KOPT-K1 (cell line): Measurements from ENCODE around the gene TMEM72.

Experiments
- H3K27ac ChIP-seq: fragments of 200-600 bp; sonication (generic); 2 replicates; pipeline ENCODE4 v1.5.1; 2016; ENCODE audit warnings: antibody characterized with exemption, mild to moderate bottlenecking, low read depth, low read length; ENCODE audit not compliant: poor library complexity, severe bottlenecking
- H3K36me3 ChIP-seq: fragments of 200-600 bp; sonication (generic); 2 replicates; pipeline ENCODE4 v1.5.1; 2017; ENCODE audit warnings: antibody characterized with exemption, mild to moderate bottlenecking, low read length, moderate library complexity; ENCODE audit not compliant: insufficient read depth
- H3K9me3 ChIP-seq: fragments of 200-600 bp; sonication (generic); 2 replicates; pipeline ENCODE4 v1.5.1; 2017; ENCODE audit warnings: antibody characterized with exemption, low read length, mild to moderate bottlenecking; ENCODE audit not compliant: insufficient read depth, poor library complexity, severe bottlenecking

Gene TMEM72

DNA sequence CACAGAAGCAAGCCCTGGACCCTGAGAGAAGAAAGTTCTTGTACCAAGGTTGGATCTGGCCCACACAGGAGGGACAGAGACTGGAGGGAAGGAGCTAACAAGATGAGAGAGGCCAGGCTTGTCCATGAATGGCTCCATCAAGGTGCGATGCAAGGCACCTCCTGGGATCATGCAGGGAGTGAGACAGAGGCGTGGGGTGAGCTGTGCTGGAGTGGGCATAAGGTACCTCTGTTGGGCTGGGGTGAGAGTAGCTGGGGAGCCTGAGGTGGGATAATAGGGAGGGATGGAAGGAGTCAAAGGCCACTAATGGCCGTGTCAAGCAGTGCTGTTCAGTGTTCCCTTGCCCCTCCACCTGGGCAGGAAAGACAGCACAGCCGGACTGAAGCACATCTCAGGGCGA lies 9.9 kb downstream of the TMEM72 start:
- Histone ChIP-seq H3K9me3 (peaks cover 15% of the 10 kb centered on the region), H3K27ac (no peak overlapping the region), H3K36me3 (peaks cover 11% of the 10 kb centered on the region; the same call in 1 of the 2 replicates)

GRCh38 chr10:44921506-44921905 lies 10.4 kb downstream of the TMEM72 start:
- no peak overlapping the region for H3K27ac ChIP-seq
- peaks cover 15% of the 10 kb centered on the region for H3K9me3 ChIP-seq
- H3K36me3 ChIP-seq = peaks cover 11% of the 10 kb centered on the region; the same call in 1 of the 2 replicates

DNA sequence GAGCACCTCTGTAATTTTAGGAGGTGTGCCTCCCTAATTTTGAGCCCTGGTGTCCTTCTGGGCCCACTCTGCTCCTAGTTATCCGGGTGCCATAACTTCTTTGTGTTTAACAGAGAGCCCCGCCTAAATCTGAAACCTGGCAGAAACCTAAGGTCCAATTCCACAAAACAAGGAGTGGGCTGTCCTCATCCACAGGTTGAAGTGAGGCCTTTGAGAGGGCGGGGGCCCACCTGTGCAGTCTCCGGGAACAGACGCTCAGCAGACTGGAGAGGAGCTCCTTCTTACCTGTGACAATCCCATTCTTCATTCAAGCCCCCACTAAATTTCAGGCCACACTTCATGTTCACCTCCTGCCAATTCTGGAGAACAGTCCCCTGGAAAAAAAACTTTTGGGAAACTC lies 10.9 kb downstream of the TMEM72 start:
- Histone ChIP-seq H3K9me3 (peaks cover 13% of the 10 kb centered on the region), H3K27ac (no peak overlapping the region), H3K36me3 (peaks cover 9% of the 10 kb centered on the region; the same call in 1 of the 2 replicates)

- H3K9me3 ChIP-seq = peaks cover 3% of the 10 kb centered on the region
- no peak overlapping the region for H3K27ac ChIP-seq
- no peaks in the 10 kb centered on the region; the same call in 1 of the 2 replicates for H3K36me3 ChIP-seq
Observed at GRCh38 chr10:44922796-44923545, 11.8 kb downstream of the TMEM72 start.

DNA sequence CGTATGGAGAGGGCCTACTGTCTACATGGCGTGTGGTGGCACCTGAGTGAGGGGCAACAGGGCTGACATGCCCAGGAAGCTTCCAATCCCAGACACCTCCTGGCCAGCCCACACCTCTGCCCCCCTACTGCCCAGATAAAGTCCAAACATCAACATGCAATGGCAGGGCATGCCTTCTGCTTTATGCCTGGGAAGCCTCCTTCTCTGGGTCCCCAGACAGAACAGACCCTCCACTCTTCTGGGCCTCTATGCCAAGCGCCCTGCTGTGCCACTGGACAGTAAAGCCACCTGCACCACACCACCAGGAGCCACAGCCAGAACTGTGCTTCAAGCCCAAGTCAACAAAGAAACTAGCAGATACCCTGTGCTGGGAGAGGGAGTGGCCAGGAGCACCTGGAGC lies 12.5 kb downstream of the TMEM72 start:
- no peaks in the 10 kb centered on the region for H3K9me3 ChIP-seq
- no peak overlapping the region for H3K27ac ChIP-seq
- no peaks in the 10 kb centered on the region for H3K36me3 ChIP-seq

DNA sequence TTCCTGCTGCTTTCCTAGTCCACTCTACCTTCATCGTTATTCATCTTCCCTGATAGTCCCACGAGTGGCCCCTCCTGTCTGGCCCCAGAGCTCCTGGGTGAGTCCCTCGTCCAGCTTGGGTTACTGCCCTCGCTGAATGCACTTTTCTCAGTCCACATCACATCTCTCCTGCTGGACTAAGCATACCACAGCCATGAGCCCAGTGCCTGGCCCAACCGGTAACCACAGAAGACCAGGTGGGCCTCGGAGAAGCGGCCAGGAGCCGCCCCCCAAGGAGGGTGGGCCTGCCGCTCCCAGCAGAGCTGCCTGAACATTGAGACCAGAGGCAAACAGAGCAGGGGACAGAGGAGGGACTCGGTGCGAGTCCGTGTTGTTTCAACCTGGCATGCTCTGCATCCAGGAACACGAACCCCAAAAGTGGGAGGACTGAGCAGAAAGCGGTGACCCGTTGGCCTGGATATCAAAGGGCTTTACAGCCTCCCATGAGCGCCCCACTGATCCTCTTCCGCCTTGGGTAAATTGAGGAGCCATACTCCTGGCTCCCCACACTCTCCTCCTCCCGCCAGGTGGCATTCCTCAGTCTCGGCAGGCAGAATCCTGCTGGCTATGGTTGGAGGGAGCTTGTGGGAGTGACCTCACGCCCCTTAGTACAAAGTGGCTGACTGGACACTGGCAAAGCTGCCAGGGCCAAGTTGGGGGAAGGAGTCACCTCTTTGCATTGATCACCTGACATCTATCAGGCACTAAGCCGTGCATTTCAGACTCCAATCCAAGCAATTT lies 13.3 kb downstream of the TMEM72 start:
- H3K27ac ChIP-seq = no peak overlapping the region
- H3K9me3 ChIP-seq = no peaks in the 10 kb centered on the region
- no peaks in the 10 kb centered on the region for H3K36me3 ChIP-seq

DNA sequence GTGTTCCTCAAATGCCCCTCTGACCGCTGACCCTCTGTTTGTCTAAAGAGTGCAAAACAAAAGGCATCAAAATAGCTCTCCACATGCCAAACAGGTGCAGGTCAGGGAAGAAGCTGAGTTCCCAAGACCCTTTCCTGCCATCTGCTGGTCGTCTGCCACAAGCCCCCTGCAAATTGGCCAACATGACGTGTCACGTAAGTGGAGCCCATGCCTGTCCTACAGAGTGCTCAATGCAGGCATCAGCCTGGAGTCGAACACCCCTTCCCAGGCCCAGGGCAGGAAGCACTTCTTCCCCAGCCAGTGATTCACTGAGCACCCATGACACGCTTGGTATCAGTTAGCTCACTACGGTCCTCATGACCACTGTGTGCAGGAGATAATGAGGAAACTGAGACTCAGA lies 14.1 kb downstream of the TMEM72 start:
- Histone ChIP-seq H3K36me3 (no peaks in the 10 kb centered on the region), H3K9me3 (no peaks in the 10 kb centered on the region), H3K27ac (no peak overlapping the region)

GRCh38 chr10:44925811-44926750 lies 14.9 kb downstream of the TMEM72 start:
- Histone ChIP-seq H3K36me3 (no peaks in the 10 kb centered on the region), H3K27ac (no peak overlapping the region), H3K9me3 (no peaks in the 10 kb centered on the region)

- Histone ChIP-seq H3K27ac (no peak overlapping the region), H3K36me3 (no peaks in the 10 kb centered on the region), H3K9me3 (no peaks in the 10 kb centered on the region)
Observed at GRCh38 chr10:44926751-44927351, 15.7 kb downstream of the TMEM72 start.

- H3K36me3 ChIP-seq = no peaks in the 10 kb centered on the region
- H3K27ac ChIP-seq = no peak overlapping the region
- H3K9me3 ChIP-seq = no peaks in the 10 kb centered on the region
Observed at GRCh38 chr10:44927352-44927751, 16.2 kb downstream of the TMEM72 start.

DNA sequence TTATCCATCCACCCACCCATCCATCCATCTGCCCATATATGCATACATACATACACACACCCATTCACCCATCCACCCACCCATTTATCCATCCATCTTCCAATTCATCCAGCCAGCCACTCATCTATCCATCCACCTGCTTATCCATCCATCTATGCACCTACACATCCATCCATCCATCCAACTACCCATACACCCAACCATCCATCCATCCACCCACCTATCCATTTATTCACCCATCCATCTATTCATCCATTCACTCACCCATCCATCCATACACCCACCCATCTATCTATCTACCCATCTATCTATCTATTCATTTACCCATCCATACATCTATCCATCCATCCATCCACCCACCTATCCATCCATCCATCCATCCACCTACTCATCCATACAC lies 17.3 kb downstream of the TMEM72 start:
- Histone ChIP-seq H3K27ac (no peak overlapping the region), H3K9me3 (no peaks in the 10 kb centered on the region), H3K36me3 (no peaks in the 10 kb centered on the region)

GRCh38 chr10:44929356-44930255 lies 18.5 kb downstream of the TMEM72 start:
- Histone ChIP-seq H3K36me3 (no peaks in the 10 kb centered on the region), H3K27ac (no peak overlapping the region), H3K9me3 (no peaks in the 10 kb centered on the region)

- Histone ChIP-seq H3K27ac (no peak overlapping the region), H3K9me3 (no peaks in the 10 kb centered on the region), H3K36me3 (no peaks in the 10 kb centered on the region)
Observed at GRCh38 chr10:44930904-44931620, 19.9 kb downstream of the TMEM72 start.
